Esophagus muscularis mucosa (tissue), 3 donors: ENCODE measurements around the gene ANKS1B.

Experiments used
- CTCF ChIP-seq, 3 experiments: fragments of 200-600 bp in 2 of 3; fragments of 450-650 bp in 1 of 3; sonication (generic) in 2 of 3; IDR thresholded peaks; one replicate each; pipeline ENCODE4 v1.5.1; 2017 to 2019; ENCODE audit warnings: antibody characterized with exemption in 3 of 3, mild to moderate bottlenecking in 2 of 3, moderate library complexity in 1 of 3
- POLR2A ChIP-seq: fragments of 450-650 bp; IDR thresholded peaks from one replicate; pipeline ENCODE4 v1.6.1; 2017; ENCODE audit warnings: antibody characterized with exemption, moderate library complexity, mild to moderate bottlenecking, low read depth

GRCh38 chr12:98698603-98699463 is 1285.9 kb downstream of the ANKS1B start:
- TF ChIP-seq POLR2A (no peak), CTCF (IDR thresholded peaks at IDR 0.05) (peak; percentile 51 to 64 (median 55))
